Spleen (tissue), 7 donors: ENCODE results near the gene JAML.

Source experiments
- POLR2A ChIP-seq, 3 donors: fragments of 450-650 bp; IDR thresholded peaks; one replicate each; pipeline ENCODE4 v1.5.1; 2017; ENCODE audit warnings: antibody characterized with exemption in 3 of 3, mild to moderate bottlenecking in 1 of 3
- POLR2AphosphoS5 ChIP-seq, 3 donors: sonication (generic); formaldehyde crosslinking; IDR thresholded peaks; one replicate each; pipeline ENCODE4 v1.5.1; 2017; ENCODE audit warnings: antibody characterized with exemption in 3 of 3
- TF ChIP-seq, protein P1 (sequence below), 11 experiments: fragments of 200-600 bp in 7 of 11; fragments of 450-650 bp in 4 of 11; sonication (generic) in 4 of 11; IDR thresholded peaks in 8 of 11; conservative IDR thresholded peaks in 3 of 11; 1 replicate in 7 of 11; 2 replicates in 4 of 11; pipeline versions ENCODE4 v1.4.0 to v1.8.0; 2016 to 2021; ENCODE audit warnings: antibody characterized with exemption in 11 of 11, inconsistent platforms in 4 of 11, mild to moderate bottlenecking in 1 of 11
- donor health status: DM: no; HTN: no; CAD: no; lungs with moderate emphysema.
- donor health status: DM: no; HTN: no; CAD: no.
- donor health status: DM: no; HTN: no; CAD: no.

DNA sequence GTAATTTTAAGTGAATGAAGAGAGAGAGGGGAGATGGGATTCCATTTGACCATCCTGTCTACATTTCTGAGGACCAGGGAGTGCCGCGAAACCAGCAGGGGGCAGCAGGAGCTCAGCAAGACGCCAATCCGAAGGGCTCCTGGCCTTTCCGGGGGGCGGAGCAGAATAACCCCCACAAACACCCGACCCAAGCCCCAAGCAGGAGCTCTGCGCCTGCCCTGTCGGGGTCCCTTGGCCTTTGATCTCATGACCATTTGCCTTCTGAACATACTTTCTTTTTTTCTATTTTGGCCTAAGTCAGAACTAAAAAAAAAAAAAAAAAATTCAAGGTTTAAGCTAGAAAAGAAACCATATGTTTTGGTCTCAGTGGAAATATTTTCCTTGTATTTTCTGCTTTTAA, 26.4 kb downstream of the JAML start:
- TF ChIP-seq, protein P1, sequence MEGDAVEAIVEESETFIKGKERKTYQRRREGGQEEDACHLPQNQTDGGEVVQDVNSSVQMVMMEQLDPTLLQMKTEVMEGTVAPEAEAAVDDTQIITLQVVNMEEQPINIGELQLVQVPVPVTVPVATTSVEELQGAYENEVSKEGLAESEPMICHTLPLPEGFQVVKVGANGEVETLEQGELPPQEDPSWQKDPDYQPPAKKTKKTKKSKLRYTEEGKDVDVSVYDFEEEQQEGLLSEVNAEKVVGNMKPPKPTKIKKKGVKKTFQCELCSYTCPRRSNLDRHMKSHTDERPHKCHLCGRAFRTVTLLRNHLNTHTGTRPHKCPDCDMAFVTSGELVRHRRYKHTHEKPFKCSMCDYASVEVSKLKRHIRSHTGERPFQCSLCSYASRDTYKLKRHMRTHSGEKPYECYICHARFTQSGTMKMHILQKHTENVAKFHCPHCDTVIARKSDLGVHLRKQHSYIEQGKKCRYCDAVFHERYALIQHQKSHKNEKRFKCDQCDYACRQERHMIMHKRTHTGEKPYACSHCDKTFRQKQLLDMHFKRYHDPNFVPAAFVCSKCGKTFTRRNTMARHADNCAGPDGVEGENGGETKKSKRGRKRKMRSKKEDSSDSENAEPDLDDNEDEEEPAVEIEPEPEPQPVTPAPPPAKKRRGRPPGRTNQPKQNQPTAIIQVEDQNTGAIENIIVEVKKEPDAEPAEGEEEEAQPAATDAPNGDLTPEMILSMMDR (IDR thresholded peaks at IDR 0.05 in 8 of 11, conservative IDR thresholded peaks at IDR 0.05 in 3 of 11) = peak; percentile 69 to 90 (median 84)
- peak; percentile 30 to 52 (median 45) for TF ChIP-seq POLR2AphosphoS5 (IDR thresholded peaks at IDR 0.05)
- no peak for TF ChIP-seq POLR2A (IDR thresholded peaks at IDR 0.05)
